ENCODE results near the gene TMEM200C. TPM values are rescaled to one million over a fixed set of nuclear protein-coding genes. Genes with fewer than 3 reads are reported as not detected.

TMEM200C gene
- total RNA-seq, 2 experiments from 2014 or later: not detected

DNA sequence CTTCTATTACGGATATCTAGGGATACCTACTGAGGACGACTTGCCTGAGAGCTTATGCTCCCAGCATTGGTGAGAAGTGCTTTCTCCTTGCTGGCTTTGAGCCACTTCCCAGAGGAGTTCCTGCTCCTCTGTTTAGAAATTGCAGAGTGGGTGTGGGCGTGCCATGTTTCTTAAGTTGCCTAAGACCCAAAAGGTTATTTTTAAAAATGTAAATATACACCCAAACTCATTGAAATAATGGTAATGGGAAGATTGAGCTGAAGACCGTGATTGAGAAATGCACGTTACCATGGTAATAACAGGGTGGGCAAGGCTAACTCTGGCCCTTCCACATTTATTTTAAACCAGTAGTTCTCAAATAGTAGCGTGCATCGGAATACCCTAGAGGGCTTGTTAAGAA is 17.2 kb upstream of the TMEM200C start:
- no peak overlapping the region for H3K27ac ChIP-seq (ENCODE audit: low read depth, low read length, poor library complexity, severe bottlenecking)
- POLR2A ChIA-PET: no interaction called here
- CTCF ChIA-PET (ENCODE audit: unreplicated experiment): no interaction called here
- no peak overlapping the region for H3K4me3 ChIP-seq (ENCODE audit: low read depth, low read length, poor library complexity, severe bottlenecking)
- intact Hi-C loops (cut with micrococcal nuclease; ENCODE audit: unreplicated experiment): no loop called here
- H3K4me2 ChIP-seq (ENCODE audit: low read length): no peak overlapping the region
- no TSS peak for BruUV-seq (replicated peaks)
- H3K9me3 ChIP-seq (ENCODE audit: low read length): no peaks in the 10 kb centered on the region
- TF ChIP-seq EZH2phosphoT487 (IDR thresholded peaks at IDR 0.05; ENCODE audit: borderline replicate concordance, low read depth, low read length): no peak
- TF ChIP-seq, protein P1, sequence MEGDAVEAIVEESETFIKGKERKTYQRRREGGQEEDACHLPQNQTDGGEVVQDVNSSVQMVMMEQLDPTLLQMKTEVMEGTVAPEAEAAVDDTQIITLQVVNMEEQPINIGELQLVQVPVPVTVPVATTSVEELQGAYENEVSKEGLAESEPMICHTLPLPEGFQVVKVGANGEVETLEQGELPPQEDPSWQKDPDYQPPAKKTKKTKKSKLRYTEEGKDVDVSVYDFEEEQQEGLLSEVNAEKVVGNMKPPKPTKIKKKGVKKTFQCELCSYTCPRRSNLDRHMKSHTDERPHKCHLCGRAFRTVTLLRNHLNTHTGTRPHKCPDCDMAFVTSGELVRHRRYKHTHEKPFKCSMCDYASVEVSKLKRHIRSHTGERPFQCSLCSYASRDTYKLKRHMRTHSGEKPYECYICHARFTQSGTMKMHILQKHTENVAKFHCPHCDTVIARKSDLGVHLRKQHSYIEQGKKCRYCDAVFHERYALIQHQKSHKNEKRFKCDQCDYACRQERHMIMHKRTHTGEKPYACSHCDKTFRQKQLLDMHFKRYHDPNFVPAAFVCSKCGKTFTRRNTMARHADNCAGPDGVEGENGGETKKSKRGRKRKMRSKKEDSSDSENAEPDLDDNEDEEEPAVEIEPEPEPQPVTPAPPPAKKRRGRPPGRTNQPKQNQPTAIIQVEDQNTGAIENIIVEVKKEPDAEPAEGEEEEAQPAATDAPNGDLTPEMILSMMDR (conservative IDR thresholded peaks at IDR 0.05; ENCODE audit: low read length): no peak
- no peaks in the 10 kb centered on the region for H4K20me1 ChIP-seq (ENCODE audit: insufficient read depth, low read length)
- no peaks in the 10 kb centered on the region for H3K79me2 ChIP-seq (ENCODE audit: insufficient read depth, low read depth, low read length)
- DNase-seq (ENCODE audit: low spot score): no peak
- no peak overlapping the region for H2AFZ ChIP-seq (ENCODE audit: low read length)
- no peaks in the 10 kb centered on the region for H3K4me1 ChIP-seq (ENCODE audit: insufficient read depth, low read length, poor library complexity, severe bottlenecking)
- no peaks in the 10 kb centered on the region for H3K9me2 ChIP-seq (ENCODE audit: insufficient read depth, low read length)
- H3K36me3 ChIP-seq (ENCODE audit: insufficient read depth, low read length): no peaks in the 10 kb centered on the region

DNA sequence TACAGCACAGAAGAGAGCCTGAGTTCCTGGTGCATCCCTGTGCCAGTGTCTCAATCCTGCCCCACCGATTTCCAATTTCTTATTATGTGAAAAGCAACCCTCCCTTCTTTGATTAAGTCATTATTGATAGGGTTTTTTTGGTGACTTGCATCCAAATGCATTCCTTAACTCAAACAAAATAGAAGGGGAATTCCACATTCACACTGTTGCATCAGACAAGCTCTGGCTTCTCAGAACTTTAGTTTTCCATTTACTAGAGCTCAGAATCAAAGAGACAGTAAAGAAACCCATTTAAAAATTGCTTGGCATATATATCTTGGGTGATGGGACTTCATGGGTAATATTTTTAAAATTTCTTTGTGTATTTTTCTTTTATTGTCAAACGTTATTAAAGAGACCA is 13.8 kb upstream of the TMEM200C start:
- H3K27ac ChIP-seq (ENCODE audit: low read depth, low read length, poor library complexity, severe bottlenecking): no peak overlapping the region
- BruUV-seq (replicated peaks): no TSS peak
- H4K20me1 ChIP-seq (ENCODE audit: insufficient read depth, low read length): no peaks in the 10 kb centered on the region
- H2AFZ ChIP-seq (ENCODE audit: low read length): no peak overlapping the region
- CTCF ChIA-PET (ENCODE audit: unreplicated experiment): no interaction called here
- H3K4me1 ChIP-seq (ENCODE audit: insufficient read depth, low read length, poor library complexity, severe bottlenecking): no peaks in the 10 kb centered on the region
- H3K9me2 ChIP-seq (ENCODE audit: insufficient read depth, low read length): no peaks in the 10 kb centered on the region
- no peak for DNase-seq (ENCODE audit: low spot score)
- POLR2A ChIA-PET: interaction anchor here (0.5 to 1.0 kb wide), 2 partner anchors 10 to 18 kb away, joined by 3 to 6 read pairs; no protein-coding TSS in a partner anchor
- H3K79me2 ChIP-seq (ENCODE audit: insufficient read depth, low read depth, low read length): no peaks in the 10 kb centered on the region
- TF ChIP-seq, protein P1 (conservative IDR thresholded peaks at IDR 0.05; ENCODE audit: low read length): no peak
- TF ChIP-seq EZH2phosphoT487 (IDR thresholded peaks at IDR 0.05; ENCODE audit: borderline replicate concordance, low read depth, low read length): no peak
- H3K36me3 ChIP-seq (ENCODE audit: insufficient read depth, low read length): no peaks in the 10 kb centered on the region
- no peaks in the 10 kb centered on the region for H3K9me3 ChIP-seq (ENCODE audit: low read length)
- intact Hi-C loops (cut with micrococcal nuclease; ENCODE audit: unreplicated experiment): no loop called here
- H3K4me3 ChIP-seq (ENCODE audit: low read depth, low read length, poor library complexity, severe bottlenecking): no peak overlapping the region
- H3K4me2 ChIP-seq (ENCODE audit: low read length): no peak overlapping the region

DNA sequence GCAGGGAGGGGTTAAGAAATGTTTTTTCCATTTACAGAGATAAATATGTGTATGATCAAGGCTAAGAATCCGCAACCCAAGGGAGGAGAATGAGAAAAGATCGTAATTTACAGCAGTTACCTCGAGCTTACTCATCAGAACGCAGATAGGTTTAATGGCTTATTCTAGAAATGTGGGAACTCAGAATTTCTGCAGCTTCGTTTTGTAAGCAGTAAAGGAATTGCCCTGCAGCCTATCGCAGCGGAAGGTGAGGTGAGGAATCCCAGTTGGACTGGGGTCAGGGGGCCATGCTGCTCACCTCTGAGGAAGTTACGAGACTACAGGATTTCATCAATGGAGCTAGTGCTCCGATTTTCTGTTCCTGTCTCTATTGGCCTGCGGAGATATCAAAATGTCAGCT is 8.1 kb upstream of the TMEM200C start:
- Histone ChIP-seq H3K4me1 (ENCODE audit: insufficient read depth, low read length, poor library complexity, severe bottlenecking) (no peaks in the 10 kb centered on the region), H3K9me2 (ENCODE audit: insufficient read depth, low read length) (no peaks in the 10 kb centered on the region), H4K20me1 (ENCODE audit: insufficient read depth, low read length) (no peaks in the 10 kb centered on the region), H3K79me2 (ENCODE audit: insufficient read depth, low read depth, low read length) (no peaks in the 10 kb centered on the region), H3K4me3 (ENCODE audit: low read depth, low read length, poor library complexity, severe bottlenecking) (no peak overlapping the region), H2AFZ (ENCODE audit: low read length) (no peak overlapping the region), H3K36me3 (ENCODE audit: insufficient read depth, low read length) (no peaks in the 10 kb centered on the region), H3K4me2 (ENCODE audit: low read length) (no peak overlapping the region), H3K9me3 (ENCODE audit: low read length) (no peaks in the 10 kb centered on the region), H3K27ac (ENCODE audit: low read depth, low read length, poor library complexity, severe bottlenecking) (no peak overlapping the region)
- no TSS peak for BruUV-seq (replicated peaks)
- no peak for TF ChIP-seq EZH2phosphoT487 (IDR thresholded peaks at IDR 0.05; ENCODE audit: borderline replicate concordance, low read depth, low read length)
- TF ChIP-seq, protein P1 (conservative IDR thresholded peaks at IDR 0.05; ENCODE audit: low read length): no peak
- ChIA-PET CTCF (ENCODE audit: unreplicated experiment) (no interaction called here), POLR2A (interaction anchor here (0.6 to 0.7 kb wide), 2 partner anchors 11 to 18 kb away, joined by 3 read pairs; no protein-coding TSS in a partner anchor)
- no peak for DNase-seq (ENCODE audit: low spot score)
- intact Hi-C loops (cut with micrococcal nuclease; ENCODE audit: unreplicated experiment): no loop called here

Measured in OCI-LY7 (cell line).